ENCODE measurements around the gene MYOCD.

The MYOCD gene

GRCh38 chr17:12729086-12729485, 63.4 kb downstream of the MYOCD start:
- H3K27me3 ChIP-seq (ENCODE audit: insufficient read depth, low read length, poor library complexity): no peaks in the 10 kb centered on the region
- no peak overlapping the region for H2AFZ ChIP-seq (ENCODE audit: low read depth, low read length)
- DNase-seq (no peak), ATAC-seq (ENCODE audit: insufficient read depth, low read depth) (no peak)
- no peak for TF ChIP-seq CTCF (IDR thresholded peaks at IDR 0.05; ENCODE audit: borderline replicate concordance, extremely low read depth, low read length, poor library complexity, severe bottlenecking)
- TF ChIP-seq EZH2 (IDR thresholded peaks at IDR 0.05; ENCODE audit: borderline replicate concordance, low read depth, low read length, severe bottlenecking): no peak
- no peaks in the 10 kb centered on the region for H3K9me3 ChIP-seq (ENCODE audit: insufficient read depth, low read length, severe bottlenecking)
- H3K9ac ChIP-seq (ENCODE audit: low read depth, low read length): no peak overlapping the region
- no peaks in the 10 kb centered on the region for H3K36me3 ChIP-seq (ENCODE audit: insufficient read depth, low read length)
- no peaks in the 10 kb centered on the region for H4K20me1 ChIP-seq (ENCODE audit: insufficient read depth, low read length)
- H3K4me1 ChIP-seq (ENCODE audit: insufficient read depth, low read length): no peaks in the 10 kb centered on the region
- H3K27ac ChIP-seq (ENCODE audit: low read length): no peak overlapping the region
- no peak overlapping the region for H3K4me2 ChIP-seq (ENCODE audit: insufficient read depth, low read length)
- no peaks in the 10 kb centered on the region for H3K79me2 ChIP-seq (ENCODE audit: insufficient read depth, low read length)
- no peak overlapping the region for H3K4me3 ChIP-seq (ENCODE audit: low read depth in 1 of 2, low read length in 2 of 2)

DNA sequence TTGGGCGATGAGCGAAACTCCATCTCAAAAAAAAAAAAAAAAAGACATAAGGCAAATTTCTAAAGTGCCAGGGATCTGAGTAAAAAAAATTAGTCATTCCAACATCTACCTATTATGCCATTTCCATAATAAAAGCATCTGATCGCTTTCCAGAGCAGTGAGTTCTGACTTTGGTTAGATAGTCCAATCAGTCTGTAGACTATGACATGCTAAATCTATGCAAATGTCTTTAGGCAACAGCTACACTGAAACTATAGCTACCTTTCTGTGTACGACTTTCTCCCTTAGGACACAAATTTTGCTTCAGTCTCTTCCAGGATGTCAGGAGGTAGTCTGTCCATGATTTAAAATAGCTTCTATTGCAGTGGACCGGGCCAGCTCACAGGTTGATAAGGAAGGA, 64.7 kb downstream of the MYOCD start:
- no peaks in the 10 kb centered on the region for H3K9me3 ChIP-seq (ENCODE audit: insufficient read depth, low read length, severe bottlenecking)
- H3K36me3 ChIP-seq (ENCODE audit: insufficient read depth, low read length): no peaks in the 10 kb centered on the region
- H3K9ac ChIP-seq (ENCODE audit: low read depth, low read length): no peak overlapping the region
- ATAC-seq (ENCODE audit: insufficient read depth, low read depth): no peak
- H3K4me3 ChIP-seq (ENCODE audit: low read depth in 1 of 2, low read length in 2 of 2): no peak overlapping the region
- no peaks in the 10 kb centered on the region for H3K4me1 ChIP-seq (ENCODE audit: insufficient read depth, low read length)
- H2AFZ ChIP-seq (ENCODE audit: low read depth, low read length): no peak overlapping the region
- TF ChIP-seq CTCF (IDR thresholded peaks at IDR 0.05; ENCODE audit: borderline replicate concordance, extremely low read depth, low read length, poor library complexity, severe bottlenecking) (no peak), EZH2 (IDR thresholded peaks at IDR 0.05; ENCODE audit: borderline replicate concordance, low read depth, low read length, severe bottlenecking) (no peak)
- no peaks in the 10 kb centered on the region for H3K27me3 ChIP-seq (ENCODE audit: insufficient read depth, low read length, poor library complexity)
- H3K27ac ChIP-seq (ENCODE audit: low read length): no peak overlapping the region
- H4K20me1 ChIP-seq (ENCODE audit: insufficient read depth, low read length): no peaks in the 10 kb centered on the region
- H3K4me2 ChIP-seq (ENCODE audit: insufficient read depth, low read length): no peak overlapping the region
- no peaks in the 10 kb centered on the region for H3K79me2 ChIP-seq (ENCODE audit: insufficient read depth, low read length)
- no peak for DNase-seq

DNA sequence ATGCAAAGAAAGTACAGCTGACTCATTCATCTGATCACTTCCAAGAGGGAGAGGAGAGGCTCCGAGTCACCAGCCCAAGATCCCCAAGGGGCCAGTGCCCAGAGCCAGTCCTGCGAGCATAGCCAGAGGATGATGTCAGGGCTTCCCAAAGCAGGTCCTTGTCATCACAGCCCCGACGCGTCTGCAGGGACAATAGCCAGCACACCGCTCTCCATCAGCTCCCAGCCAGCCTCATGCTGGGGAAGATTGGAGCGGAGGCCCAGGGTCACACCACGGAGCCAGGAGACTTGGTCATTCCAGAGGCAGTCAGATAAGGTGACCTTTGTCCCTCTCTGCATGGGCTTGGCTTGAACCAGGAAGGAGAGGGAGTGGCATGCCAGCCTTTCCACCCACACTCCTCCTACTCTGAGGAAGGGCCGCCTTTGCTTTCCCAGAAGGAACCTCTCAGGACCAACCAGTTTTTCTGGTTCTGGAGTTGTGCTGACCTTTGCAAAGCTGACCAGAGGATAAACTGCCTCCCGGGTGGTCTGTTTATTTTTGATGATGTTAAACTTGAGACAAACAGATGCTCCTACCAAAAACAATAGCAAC, 65.3 kb downstream of the MYOCD start:
- no peak overlapping the region for H3K9ac ChIP-seq (ENCODE audit: low read depth, low read length)
- ATAC-seq (ENCODE audit: insufficient read depth, low read depth): no peak
- no peak overlapping the region for H2AFZ ChIP-seq (ENCODE audit: low read depth, low read length)
- H4K20me1 ChIP-seq (ENCODE audit: insufficient read depth, low read length): no peaks in the 10 kb centered on the region
- no peaks in the 10 kb centered on the region for H3K36me3 ChIP-seq (ENCODE audit: insufficient read depth, low read length)
- H3K27ac ChIP-seq (ENCODE audit: low read length): no peak overlapping the region
- H3K4me2 ChIP-seq (ENCODE audit: insufficient read depth, low read length): no peak overlapping the region
- no peaks in the 10 kb centered on the region for H3K9me3 ChIP-seq (ENCODE audit: insufficient read depth, low read length, severe bottlenecking)
- H3K27me3 ChIP-seq (ENCODE audit: insufficient read depth, low read length, poor library complexity): no peaks in the 10 kb centered on the region
- TF ChIP-seq CTCF (IDR thresholded peaks at IDR 0.05; ENCODE audit: borderline replicate concordance, extremely low read depth, low read length, poor library complexity, severe bottlenecking) (no peak), EZH2 (IDR thresholded peaks at IDR 0.05; ENCODE audit: borderline replicate concordance, low read depth, low read length, severe bottlenecking) (no peak)
- no peak overlapping the region for H3K4me3 ChIP-seq (ENCODE audit: low read depth in 1 of 2, low read length in 2 of 2)
- no peaks in the 10 kb centered on the region for H3K4me1 ChIP-seq (ENCODE audit: insufficient read depth, low read length)
- no peaks in the 10 kb centered on the region for H3K79me2 ChIP-seq (ENCODE audit: insufficient read depth, low read length)
- DNase-seq: no peak

DNA sequence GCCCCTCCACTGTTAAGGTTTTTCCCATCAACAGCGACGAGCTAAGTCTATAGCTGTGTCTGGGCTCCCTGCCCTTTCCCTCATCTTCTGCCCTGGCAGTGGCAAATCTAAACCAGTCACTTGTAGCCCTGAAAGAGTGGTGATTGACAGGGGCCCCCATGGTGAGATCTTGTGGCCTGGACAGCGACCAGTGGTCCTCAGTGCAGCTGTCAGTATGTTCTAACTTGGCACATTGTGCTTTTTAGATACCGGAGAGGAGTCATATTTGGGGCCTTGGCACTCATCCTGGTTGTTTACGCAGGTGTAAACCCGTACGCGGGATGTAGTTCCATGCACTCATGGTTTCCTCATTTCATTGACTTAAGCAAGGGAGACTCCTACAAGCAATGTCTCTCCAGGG, 66.1 kb downstream of the MYOCD start:
- Histone ChIP-seq H3K9ac (ENCODE audit: low read depth, low read length) (no peak overlapping the region), H3K27ac (ENCODE audit: low read length) (no peak overlapping the region), H2AFZ (ENCODE audit: low read depth, low read length) (no peak overlapping the region)

More for the DNA sequence above, 66.1 kb downstream of the MYOCD start:
- no peaks in the 10 kb centered on the region for H3K27me3 ChIP-seq (ENCODE audit: insufficient read depth, low read length, poor library complexity)
- TF ChIP-seq EZH2 (IDR thresholded peaks at IDR 0.05; ENCODE audit: borderline replicate concordance, low read depth, low read length, severe bottlenecking) (no peak), CTCF (IDR thresholded peaks at IDR 0.05; ENCODE audit: borderline replicate concordance, extremely low read depth, low read length, poor library complexity, severe bottlenecking) (no peak)
- DNase-seq (no peak), ATAC-seq (ENCODE audit: insufficient read depth, low read depth) (no peak)
- no peaks in the 10 kb centered on the region for H4K20me1 ChIP-seq (ENCODE audit: insufficient read depth, low read length)
- H3K4me3 ChIP-seq (ENCODE audit: low read depth in 1 of 2, low read length in 2 of 2): no peak overlapping the region
- no peaks in the 10 kb centered on the region for H3K79me2 ChIP-seq (ENCODE audit: insufficient read depth, low read length)
- H3K4me2 ChIP-seq (ENCODE audit: insufficient read depth, low read length): no peak overlapping the region
- H3K9me3 ChIP-seq (ENCODE audit: insufficient read depth, low read length, severe bottlenecking): no peaks in the 10 kb centered on the region
- H3K36me3 ChIP-seq (ENCODE audit: insufficient read depth, low read length): no peaks in the 10 kb centered on the region
- H3K4me1 ChIP-seq (ENCODE audit: insufficient read depth, low read length): no peaks in the 10 kb centered on the region
